ENCODE results near the gene ORC2.

DNA sequence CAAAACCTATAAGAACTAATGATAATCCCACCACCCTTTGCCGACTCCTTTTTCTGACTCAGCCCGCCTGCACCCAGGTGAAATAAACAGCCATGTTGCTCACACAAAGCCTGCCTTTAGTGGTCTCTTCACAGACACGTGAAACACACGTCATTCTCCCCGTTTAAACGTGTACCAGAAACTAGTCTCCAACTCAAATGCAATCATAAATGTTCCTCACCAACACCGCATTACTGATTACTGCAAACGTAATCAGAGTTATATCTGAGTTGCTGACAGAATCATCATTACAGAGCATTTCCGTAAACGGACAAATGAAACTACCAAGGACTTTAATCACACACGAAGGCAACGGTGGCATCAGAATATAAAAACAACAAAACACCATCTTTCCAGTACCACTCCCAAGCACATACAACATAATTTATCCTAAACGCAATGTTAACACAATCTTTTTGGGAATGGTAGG lies 100.9 kb downstream of the ORC2 start:
- TF ChIP-seq POLR2A (IDR thresholded peaks at IDR 0.05): peak; percentile 42 to 83
- TF ChIP-seq, protein P1, sequence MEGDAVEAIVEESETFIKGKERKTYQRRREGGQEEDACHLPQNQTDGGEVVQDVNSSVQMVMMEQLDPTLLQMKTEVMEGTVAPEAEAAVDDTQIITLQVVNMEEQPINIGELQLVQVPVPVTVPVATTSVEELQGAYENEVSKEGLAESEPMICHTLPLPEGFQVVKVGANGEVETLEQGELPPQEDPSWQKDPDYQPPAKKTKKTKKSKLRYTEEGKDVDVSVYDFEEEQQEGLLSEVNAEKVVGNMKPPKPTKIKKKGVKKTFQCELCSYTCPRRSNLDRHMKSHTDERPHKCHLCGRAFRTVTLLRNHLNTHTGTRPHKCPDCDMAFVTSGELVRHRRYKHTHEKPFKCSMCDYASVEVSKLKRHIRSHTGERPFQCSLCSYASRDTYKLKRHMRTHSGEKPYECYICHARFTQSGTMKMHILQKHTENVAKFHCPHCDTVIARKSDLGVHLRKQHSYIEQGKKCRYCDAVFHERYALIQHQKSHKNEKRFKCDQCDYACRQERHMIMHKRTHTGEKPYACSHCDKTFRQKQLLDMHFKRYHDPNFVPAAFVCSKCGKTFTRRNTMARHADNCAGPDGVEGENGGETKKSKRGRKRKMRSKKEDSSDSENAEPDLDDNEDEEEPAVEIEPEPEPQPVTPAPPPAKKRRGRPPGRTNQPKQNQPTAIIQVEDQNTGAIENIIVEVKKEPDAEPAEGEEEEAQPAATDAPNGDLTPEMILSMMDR (IDR thresholded peaks at IDR 0.05): no peak
